ENCODE results near the gene TOP1. TPM values are rescaled to one million over a fixed set of nuclear protein-coding genes. Genes with fewer than 3 reads are reported as not detected.

Gene TOP1
- polyA plus RNA-seq, 3 donors: 6.9 to 11.5 (median 11.5) TPM

- no peak for TF ChIP-seq CTCF (IDR thresholded peaks at IDR 0.05)
- H3K9me3 ChIP-seq (replicated peaks in 1 of 2; ENCODE audit: control insufficient read depth in 1 of 2, insufficient read depth in 1 of 2, low read length in 2 of 2): no peaks in the 10 kb centered on the region
- H3K4me3 Mint-ChIP-seq: no peak overlapping the region
- no peaks in the 10 kb centered on the region for H3K27me3 Mint-ChIP-seq (ENCODE audit: low read depth in 3 of 3)
- H3K27me3 ChIP-seq (ENCODE audit: control insufficient read depth in 2 of 2, insufficient read depth in 2 of 2, low read length in 2 of 2): no peaks in the 10 kb centered on the region
- no peak overlapping the region for H2AFZ ChIP-seq (ENCODE audit: insufficient read depth, low read depth, low read length, poor library complexity, severe bottlenecking)
- DNase-seq: no peak
- H3K9ac ChIP-seq (ENCODE audit: insufficient read depth, low read length, poor library complexity, severe bottlenecking): no peak overlapping the region
- H3K36me3 ChIP-seq (replicated peaks in 1 of 2; ENCODE audit: control insufficient read depth in 1 of 2, insufficient read depth in 2 of 2, low read length in 2 of 2): peaks cover 26 to 63% of the 10 kb centered on the region in 2 donors
- peaks cover 46 to 54% of the 10 kb centered on the region in 2 donors for H3K36me3 Mint-ChIP-seq
- no peaks in the 10 kb centered on the region for H3K9me3 Mint-ChIP-seq
- no peak overlapping the region for H3K27ac ChIP-seq (ENCODE audit: low read depth in 1 of 2, low read length in 2 of 2)
- H3K4me1 ChIP-seq (ENCODE audit: control insufficient read depth in 1 of 2, insufficient read depth in 2 of 2, low read length in 2 of 2): peaks cover 0 to 4% of the 10 kb centered on the region in 2 donors
- H3K4me1 Mint-ChIP-seq: peaks cover 38% of the 10 kb centered on the region
- intact Hi-C loops (cut with micrococcal nuclease): no loop called here
- no peak overlapping the region for H3K4me2 ChIP-seq (replicated peaks; ENCODE audit: extremely low read depth, low read length, poor library complexity, severe bottlenecking)
- H4K20me1 ChIP-seq (ENCODE audit: insufficient read depth, low read length): peaks cover 100% of the 10 kb centered on the region
- no peak overlapping the region for H3K4me3 ChIP-seq (replicated peaks in 1 of 3; ENCODE audit: low read depth in 2 of 3, low read length in 3 of 3)
- H3K79me2 ChIP-seq (ENCODE audit: insufficient read depth, low read length): peaks cover 83% of the 10 kb centered on the region
- peak overlapping the region in 1 of 7 donors; percentile 28 for H3K27ac Mint-ChIP-seq
Measured at GRCh38 chr20:41074441-41074840, 45.8 kb downstream of the TOP1 start.

- H3K9me3 Mint-ChIP-seq: no peaks in the 10 kb centered on the region
- Histone ChIP-seq H3K4me3 (replicated peaks in 1 of 3; ENCODE audit: low read depth in 2 of 3, low read length in 3 of 3) (no peak overlapping the region), H3K79me2 (ENCODE audit: insufficient read depth, low read length) (peaks cover 60% of the 10 kb centered on the region), H3K27ac (ENCODE audit: low read depth in 1 of 2, low read length in 2 of 2) (peak overlapping the region in 1 of 2 donors; percentile 20), H3K9me3 (replicated peaks in 1 of 2; ENCODE audit: control insufficient read depth in 1 of 2, insufficient read depth in 1 of 2, low read length in 2 of 2) (no peaks in the 10 kb centered on the region), H3K9ac (ENCODE audit: insufficient read depth, low read length, poor library complexity, severe bottlenecking) (no peak overlapping the region), H3K4me2 (replicated peaks; ENCODE audit: extremely low read depth, low read length, poor library complexity, severe bottlenecking) (no peak overlapping the region), H2AFZ (ENCODE audit: insufficient read depth, low read depth, low read length, poor library complexity, severe bottlenecking) (no peak overlapping the region), H3K36me3 (replicated peaks in 1 of 2; ENCODE audit: control insufficient read depth in 1 of 2, insufficient read depth in 2 of 2, low read length in 2 of 2) (peaks cover 42 to 75% of the 10 kb centered on the region in 2 donors), H3K27me3 (ENCODE audit: control insufficient read depth in 2 of 2, insufficient read depth in 2 of 2, low read length in 2 of 2) (no peaks in the 10 kb centered on the region), H3K4me1 (ENCODE audit: control insufficient read depth in 1 of 2, insufficient read depth in 2 of 2, low read length in 2 of 2) (peaks cover 0 to 4% of the 10 kb centered on the region in 2 donors), H4K20me1 (ENCODE audit: insufficient read depth, low read length) (peaks cover 91% of the 10 kb centered on the region)
- H3K4me3 Mint-ChIP-seq: no peak overlapping the region
- peaks cover 62% of the 10 kb centered on the region in 2 donors for H3K36me3 Mint-ChIP-seq
- DNase-seq: no peak
- no CpG with 5 or more reads among the region's 4 CpGs for WGBS (ENCODE audit: insufficient coverage)
- intact Hi-C loops (cut with micrococcal nuclease): no loop called here
- TF ChIP-seq CTCF (IDR thresholded peaks at IDR 0.05): no peak
- H3K4me1 Mint-ChIP-seq: peaks cover 31% of the 10 kb centered on the region
- H3K27ac Mint-ChIP-seq: peak overlapping the region in 2 of 7 donors; percentile 19 to 66
- no peaks in the 10 kb centered on the region for H3K27me3 Mint-ChIP-seq (ENCODE audit: low read depth in 3 of 3)
Measured at GRCh38 chr20:41076776-41077175, 48.2 kb downstream of the TOP1 start.

Data from CD14-positive monocyte (primary cell).